B cell (primary cell): ENCODE data around the gene CEP120. TPM values are rescaled to one million over a fixed set of nuclear protein-coding genes. Genes with fewer than 3 reads are reported as not detected.

Source experiments
- ATAC-seq: fragments of 200-7000 bp; cut with Tn5 transposase; one replicate; pipeline ENCODE4 v1.10.0; 2021; ENCODE audit warnings: low read depth, mild to moderate bottlenecking, moderate number of reproducible peaks, moderate library complexity
- CTCF ChIA-PET: fragments of 350-600 bp; sonication (Branson Sonifier 250); formaldehyde crosslinking; loops from one replicate; lab custom pipeline; 2021; ENCODE audit warnings: antibody characterized with exemption, inconsistent platforms; lab: Charles Lee
- POLR2A ChIA-PET: fragments of 350-600 bp; sonication (Branson Sonifier 250); formaldehyde crosslinking; loops from one replicate; lab custom pipeline; 2021; ENCODE audit warnings: antibody characterized with exemption; lab: Charles Lee
- DNase-seq: peaks from one replicate; pipeline ENCODE4 v3.0.0; 2013
- H2AFZ ChIP-seq: 2 replicates; pipeline ENCODE4 v1.6.1; 2012; ENCODE audit warnings: mild to moderate bottlenecking, low read depth, low read length; ENCODE audit not compliant: insufficient read depth, poor library complexity, severe bottlenecking
- H3K27ac ChIP-seq, 2 donors: 1 replicate in 1 of 2; 2 replicates in 1 of 2; pipeline ENCODE4 v1.5.1; 2012 to 2013; ENCODE audit warnings: low read length in 2 of 2, mild to moderate bottlenecking in 2 of 2, moderate library complexity in 1 of 2
- H3K27me3 ChIP-seq, 4 experiments: fragments of 200-600 bp in 1 of 4; sonication (generic) in 1 of 4; replicated peaks in 1 of 4; 1 replicate in 2 of 4; 2 replicates in 2 of 4; pipeline versions ENCODE4 v1.6.1 to v1.7.0; 2013 to 2016; ENCODE audit warnings: low read length in 3 of 4, mild to moderate bottlenecking in 2 of 4, mixed read lengths in 1 of 4, moderate library complexity in 1 of 4; ENCODE audit not compliant: insufficient read depth in 4 of 4, control insufficient read depth in 3 of 4; ENCODE audit errors: control extremely low read depth in 1 of 4
- H3K36me3 ChIP-seq, 2 experiments: replicated peaks in 1 of 2; 1 replicate in 1 of 2; 2 replicates in 1 of 2; pipeline versions ENCODE4 v1.6.1 to v1.7.1; 2013; ENCODE audit warnings: low read length in 1 of 2; ENCODE audit not compliant: insufficient read depth in 2 of 2, control insufficient read depth in 1 of 2; ENCODE audit errors: control extremely low read depth in 1 of 2, extremely low read depth in 1 of 2
- H3K4me1 ChIP-seq, 2 donors: fragments of 200-600 bp in 1 of 2; sonication (generic) in 1 of 2; 1 replicate in 1 of 2; 2 replicates in 1 of 2; pipeline versions ENCODE4 v1.5.1 to v1.6.1; 2013 to 2017; ENCODE audit warnings: low read length in 2 of 2; ENCODE audit not compliant: control insufficient read depth in 2 of 2, insufficient read depth in 2 of 2
- H3K4me2 ChIP-seq: replicated peaks from 2 replicates; pipeline ENCODE3; 2012; ENCODE audit warnings: mild to moderate bottlenecking, low read depth, low read length; ENCODE audit not compliant: poor library complexity, severe bottlenecking
- H3K4me3 ChIP-seq, 5 experiments: fragments of 200-600 bp in 1 of 5; sonication (generic) in 1 of 5; 1 replicate in 3 of 5; 2 replicates in 2 of 5; pipeline versions ENCODE4 v1.5.1 to v1.7.0; 2011 to 2016; ENCODE audit warnings: low read length in 4 of 5, mild to moderate bottlenecking in 4 of 5, low read depth in 2 of 5, control low read depth in 1 of 5, moderate library complexity in 1 of 5; ENCODE audit not compliant: insufficient read depth in 1 of 5; ENCODE audit errors: control extremely low read depth in 1 of 5, extremely low read depth in 1 of 5
- H3K79me2 ChIP-seq: fragments of 200-600 bp; sonication (generic); one replicate; pipeline ENCODE4 v1.6.0; 2016; ENCODE audit warnings: low read length; ENCODE audit not compliant: control insufficient read depth, insufficient read depth
- H3K9ac ChIP-seq: fragments of 200-600 bp; sonication (generic); 2 replicates; pipeline ENCODE4 v1.6.1; 2017; ENCODE audit warnings: mild to moderate bottlenecking, low read length, moderate library complexity
- H3K9me3 ChIP-seq, 3 donors: one replicate each; pipeline versions ENCODE4 v1.6.1 to v1.7.1; 2013; ENCODE audit warnings: low read length in 2 of 3; ENCODE audit not compliant: control insufficient read depth in 2 of 3, insufficient read depth in 1 of 3; ENCODE audit errors: control extremely low read depth in 1 of 3
- H4K20me1 ChIP-seq: 2 replicates; pipeline ENCODE4 v1.6.0; 2012; ENCODE audit warnings: mild to moderate bottlenecking, low read length; ENCODE audit not compliant: insufficient read depth, control insufficient read depth, poor library complexity, severe bottlenecking
- H3K27ac Mint-ChIP-seq: one replicate; pipeline ENCODE4 v1.8.0; 2021; ENCODE audit warnings: mixed read lengths
- H3K27me3 Mint-ChIP-seq: one replicate; pipeline ENCODE4 v1.8.0; 2021; ENCODE audit warnings: mixed read lengths
- H3K4me1 Mint-ChIP-seq: one replicate; pipeline ENCODE4 v1.8.0; 2021; ENCODE audit warnings: mixed read lengths
- H3K4me3 Mint-ChIP-seq: one replicate; pipeline ENCODE4 v1.8.0; 2021; ENCODE audit warnings: mixed read lengths
- H3K9me3 Mint-ChIP-seq: one replicate; pipeline ENCODE4 v1.8.0; 2022; ENCODE audit warnings: mixed read lengths; ENCODE audit not compliant: insufficient read depth
- EZH2 ChIP-seq: IDR thresholded peaks from 2 replicates; pipeline ENCODE4 v1.6.1; 2012; ENCODE audit warnings: borderline replicate concordance, low read depth, mild to moderate bottlenecking, moderate library complexity, low read length; ENCODE audit not compliant: insufficient read depth, poor library complexity, severe bottlenecking
- WGBS: methylation state at CpG from one replicate; pipeline ENCODE4 v1.1.5; 2013; ENCODE audit warnings: missing lambda C conversion rate; ENCODE audit not compliant: insufficient coverage; 5-methylcytosine and 5-hydroxymethylcytosine counted together
- intact Hi-C: fragments of 100-400 bp; cut with micrococcal nuclease; formaldehyde crosslinking; loops from one replicate; pipeline ENCODE4 v1.10.0; 2022
- polyA plus RNA-seq: library from polyadenylated mRNA; depleted of rRNA; stranded (reverse); fragments of >200 nt; gene quantifications from 2 replicates; pipeline ENCODE4 v1.2.3, GENCODE V29; 2012
- total RNA-seq, 2 donors: library from RNA; stranded (reverse); fragments of 120-200 nt in 1 of 2; gene quantifications; 1 replicate in 1 of 2; 2 replicates in 1 of 2; pipeline versions ENCODE4 v1.2.3 to v1.2.4, GENCODE V29; 2013 to 2022
- TF ChIP-seq, protein P1 (sequence below): fragments of 200-600 bp; IDR thresholded peaks from one replicate; pipeline ENCODE4 v1.8.0; 2022; ENCODE audit warnings: antibody characterized with exemption, mild to moderate bottlenecking

The CEP120 gene
- total and polyA plus RNA-seq, 2 donors (not counting 1 experiment from before 2014, with no cell fraction given) = 15.7 to 89.7 TPM

DNA sequence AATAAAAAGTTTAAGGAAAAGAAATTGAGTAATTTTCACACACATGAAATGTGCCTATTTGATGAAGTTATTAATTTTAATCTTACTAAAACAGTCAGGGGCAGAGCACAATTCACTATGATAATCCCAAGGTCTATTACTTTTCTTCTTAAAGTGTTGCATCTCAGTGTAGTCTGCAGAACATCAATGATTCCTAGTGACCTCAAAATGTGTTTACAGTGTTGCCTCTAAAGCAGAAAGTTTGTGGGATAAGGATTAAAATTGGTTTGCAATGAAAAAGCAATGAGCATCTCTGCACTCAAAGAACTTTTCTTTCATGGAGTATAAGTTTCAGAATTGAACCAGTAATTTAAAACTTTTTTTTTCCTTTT is 63.0 kb downstream of the CEP120 start:
- Histone ChIP-seq H3K27me3 (no peaks in the 10 kb centered on the region), H4K20me1 (no peaks in the 10 kb centered on the region), H3K36me3 (peaks cover 13 to 19% of the 10 kb centered on the region in 2 experiments), H3K9me3 (peaks cover 0 to 2% (median 0%) of the 10 kb centered on the region in 3 donors), H3K4me3 (no peak overlapping the region), H3K4me2 (no peak overlapping the region), H2AFZ (no peak overlapping the region), H3K4me1 (peaks cover 11 to 13% of the 10 kb centered on the region in 2 donors), H3K9ac (no peak overlapping the region), H3K79me2 (no peaks in the 10 kb centered on the region), H3K27ac (no peak overlapping the region)
- DNase-seq (no peak), ATAC-seq (no peak)
- no peak overlapping the region for H3K27ac Mint-ChIP-seq
- ChIA-PET CTCF (interaction anchor here (1.6 to 5.0 kb wide), 2 partner anchors 11 to 15 kb away, joined by 3 to 31 read pairs; no protein-coding TSS in a partner anchor), POLR2A (no interaction called here)
- intact Hi-C loops = no loop called here
- H3K27me3 Mint-ChIP-seq = no peaks in the 10 kb centered on the region
- TF ChIP-seq, protein P1, sequence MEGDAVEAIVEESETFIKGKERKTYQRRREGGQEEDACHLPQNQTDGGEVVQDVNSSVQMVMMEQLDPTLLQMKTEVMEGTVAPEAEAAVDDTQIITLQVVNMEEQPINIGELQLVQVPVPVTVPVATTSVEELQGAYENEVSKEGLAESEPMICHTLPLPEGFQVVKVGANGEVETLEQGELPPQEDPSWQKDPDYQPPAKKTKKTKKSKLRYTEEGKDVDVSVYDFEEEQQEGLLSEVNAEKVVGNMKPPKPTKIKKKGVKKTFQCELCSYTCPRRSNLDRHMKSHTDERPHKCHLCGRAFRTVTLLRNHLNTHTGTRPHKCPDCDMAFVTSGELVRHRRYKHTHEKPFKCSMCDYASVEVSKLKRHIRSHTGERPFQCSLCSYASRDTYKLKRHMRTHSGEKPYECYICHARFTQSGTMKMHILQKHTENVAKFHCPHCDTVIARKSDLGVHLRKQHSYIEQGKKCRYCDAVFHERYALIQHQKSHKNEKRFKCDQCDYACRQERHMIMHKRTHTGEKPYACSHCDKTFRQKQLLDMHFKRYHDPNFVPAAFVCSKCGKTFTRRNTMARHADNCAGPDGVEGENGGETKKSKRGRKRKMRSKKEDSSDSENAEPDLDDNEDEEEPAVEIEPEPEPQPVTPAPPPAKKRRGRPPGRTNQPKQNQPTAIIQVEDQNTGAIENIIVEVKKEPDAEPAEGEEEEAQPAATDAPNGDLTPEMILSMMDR = no peak
- no peak for TF ChIP-seq EZH2
- H3K4me1 Mint-ChIP-seq = peaks cover 25% of the 10 kb centered on the region
- no peaks in the 10 kb centered on the region for H3K9me3 Mint-ChIP-seq
- no peak overlapping the region for H3K4me3 Mint-ChIP-seq

DNA sequence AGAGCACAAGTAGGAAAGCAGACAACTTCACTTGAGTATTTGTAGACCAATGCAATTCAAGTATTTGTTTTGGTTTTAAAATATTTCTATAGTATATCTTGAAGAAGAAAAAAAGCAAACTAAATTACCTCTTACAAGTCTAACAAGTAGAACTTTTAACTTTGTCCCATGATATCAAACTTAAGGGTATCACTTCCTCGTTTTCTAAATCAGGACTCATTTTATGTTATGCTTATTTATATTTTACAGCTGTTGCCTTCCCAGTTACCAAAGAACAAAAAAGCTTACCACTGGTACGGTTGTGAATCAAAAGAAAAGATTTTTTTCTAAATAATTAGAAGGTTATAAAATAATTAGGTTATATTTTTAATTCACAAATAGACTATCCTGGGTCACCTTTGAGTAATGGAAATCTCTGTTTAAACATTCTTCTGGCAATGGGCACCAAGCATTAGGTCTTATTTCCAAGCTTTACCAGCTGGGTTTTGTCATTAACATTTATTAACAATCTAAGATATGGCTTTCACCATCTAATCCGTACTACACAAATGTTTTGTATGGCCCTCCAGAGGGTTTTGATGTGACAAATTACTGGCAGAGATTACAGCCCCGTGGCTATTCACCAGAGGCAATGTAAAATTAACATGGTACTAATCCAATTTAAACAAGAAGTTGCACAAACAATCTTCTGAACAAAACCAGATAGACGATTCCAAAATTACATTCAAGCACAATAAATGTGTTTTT is 63.6 kb downstream of the CEP120 start:
- H3K36me3 ChIP-seq = peaks cover 13 to 19% of the 10 kb centered on the region in 2 experiments
- Mint-ChIP-seq H3K4me1 (peaks cover 25% of the 10 kb centered on the region), H3K9me3 (no peaks in the 10 kb centered on the region), H3K27ac (peak overlapping the region; percentile 68), H3K4me3 (no peak overlapping the region), H3K27me3 (no peaks in the 10 kb centered on the region)
- TF ChIP-seq, protein P1 = no peak
- no peak for TF ChIP-seq EZH2
- no peak overlapping the region for H3K4me3 ChIP-seq
- ChIA-PET POLR2A (no interaction called here), CTCF (interaction anchor here (1.0 to 5.0 kb wide), 3 partner anchors 11 to 844 kb away, joined by 3 to 31 read pairs (median 4); no protein-coding TSS in a partner anchor)
- intact Hi-C loops = no loop called here
- H3K9me3 ChIP-seq = peaks cover 0 to 2% (median 0%) of the 10 kb centered on the region in 3 donors
- peak overlapping the region; percentile 15 for H3K4me2 ChIP-seq
- no peaks in the 10 kb centered on the region for H3K27me3 ChIP-seq
- H3K9ac ChIP-seq = no peak overlapping the region
- ATAC-seq (no peak), DNase-seq (peak; percentile 19)
- no peak overlapping the region for H3K27ac ChIP-seq
- H3K79me2 ChIP-seq = no peaks in the 10 kb centered on the region
- peaks cover 11 to 13% of the 10 kb centered on the region in 2 donors for H3K4me1 ChIP-seq
- H4K20me1 ChIP-seq = no peaks in the 10 kb centered on the region
- H2AFZ ChIP-seq = no peak overlapping the region
- no CpG with 5 or more reads among the region's 5 CpGs for WGBS
